AG09319 (cell line): ENCODE data around the gene APEH.

Source experiments
- DNase-seq: peaks from one replicate; pipeline ENCODE4 v3.0.0-alpha.2; 2010; ENCODE audit warnings: low read depth; ENCODE audit errors: extremely low read depth
- CTCF ChIP-seq: IDR thresholded peaks from 2 replicates; pipeline ENCODE4 v1.5.1; 2011; ENCODE audit warnings: low read depth, mild to moderate bottlenecking, inconsistent platforms, low read length, moderate library complexity

APEH gene

GRCh38 chr3:49650177-49650576 is 24.0 kb upstream of the APEH start:
- no peak for TF ChIP-seq CTCF
- no peak for DNase-seq

- no peak for TF ChIP-seq CTCF
- DNase-seq: no peak
Observed at GRCh38 chr3:49650637-49651036, 23.5 kb upstream of the APEH start.

GRCh38 chr3:49652218-49652902 is 21.8 kb upstream of the APEH start:
- DNase-seq: no peak
- TF ChIP-seq CTCF: no peak

GRCh38 chr3:49652903-49653415 is 21.2 kb upstream of the APEH start:
- TF ChIP-seq CTCF: no peak
- no peak for DNase-seq

GRCh38 chr3:49653621-49654020 is 20.5 kb upstream of the APEH start:
- DNase-seq: no peak
- TF ChIP-seq CTCF: no peak

GRCh38 chr3:49654176-49654825 is 19.9 kb upstream of the APEH start:
- TF ChIP-seq CTCF: no peak
- DNase-seq: no peak

GRCh38 chr3:49654955-49655556 is 19.1 kb upstream of the APEH start:
- DNase-seq: no peak
- TF ChIP-seq CTCF: no peak
